ENCODE results near the gene VN1R2. TPM values are rescaled to one million over a fixed set of nuclear protein-coding genes. Genes with fewer than 3 reads are reported as not detected.

The VN1R2 gene, protein sequence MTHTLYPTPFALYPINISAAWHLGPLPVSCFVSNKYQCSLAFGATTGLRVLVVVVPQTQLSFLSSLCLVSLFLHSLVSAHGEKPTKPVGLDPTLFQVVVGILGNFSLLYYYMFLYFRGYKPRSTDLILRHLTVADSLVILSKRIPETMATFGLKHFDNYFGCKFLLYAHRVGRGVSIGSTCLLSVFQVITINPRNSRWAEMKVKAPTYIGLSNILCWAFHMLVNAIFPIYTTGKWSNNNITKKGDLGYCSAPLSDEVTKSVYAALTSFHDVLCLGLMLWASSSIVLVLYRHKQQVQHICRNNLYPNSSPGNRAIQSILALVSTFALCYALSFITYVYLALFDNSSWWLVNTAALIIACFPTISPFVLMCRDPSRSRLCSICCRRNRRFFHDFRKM
- total RNA-seq: not detected in 2 replicates

DNA sequence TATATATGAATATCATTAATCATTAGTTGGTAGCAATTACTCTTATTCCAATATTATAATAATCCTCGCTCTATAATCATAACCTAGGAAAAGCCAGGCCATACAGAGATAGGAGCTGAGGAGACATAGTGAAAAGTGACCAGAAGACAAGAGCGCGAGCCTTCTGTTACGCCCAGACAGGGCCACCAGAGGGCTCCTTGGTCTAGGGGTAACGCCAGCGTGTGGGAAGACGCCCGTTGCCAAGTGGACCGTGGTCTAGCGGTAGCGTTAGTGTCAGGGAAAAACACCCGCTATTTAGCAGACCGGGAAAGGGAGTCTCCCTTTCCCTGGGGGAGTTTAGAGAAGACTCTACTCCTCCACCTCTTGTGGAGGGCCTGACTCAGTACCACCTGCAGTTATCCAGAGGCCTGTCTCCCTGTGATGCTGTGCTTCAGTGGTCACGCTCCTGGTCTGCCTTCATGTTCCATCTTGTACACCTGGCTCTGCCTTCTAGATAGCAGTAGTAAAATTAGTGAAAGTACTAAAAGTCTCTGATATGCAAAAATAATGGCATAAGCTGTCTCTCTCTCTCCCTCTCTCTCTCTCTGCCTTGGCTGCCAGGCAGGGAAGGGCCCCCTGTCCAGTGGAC is at the start of gene VN1R2:
TSS of gene VN1R2 (plus strand) at position 578 of the 628 bp plus-strand sequence. CDS start 84 bp downstream, outside the sequence.

GRCh38 chr19:53254411-53255341 is 3.4 kb upstream of the VN1R2 start, which contains the start of gene ZNF677:
TSS of gene ZNF677 (minus strand) at chr19:53254873. CDS start at chr19:53251550, 3,323 bp downstream.

GRCh38 chr19:53267623-53268022 is 9.5 kb downstream of the VN1R2 start, which contains the start of gene VN1R4:
TSS of gene VN1R4 (minus strand) at chr19:53267723. CDS start at chr19:53267665, 58 bp downstream.

Other genes with a start within 250 kb of the VN1R2 start
- not detected in 2 replicates for gene ERVV-1, start 244.4 kb upstream of the VN1R2 start, total RNA-seq
- 0.03 TPM in 1 of 2 replicates, not detected in the other for gene ERVV-2, start 213.6 kb upstream of the VN1R2 start, total RNA-seq
- 39.1 and 44.5 TPM in 2 replicates for gene ZNF160, start 154.9 kb upstream of the VN1R2 start, total RNA-seq
- gene ZNF415, start 125.4 kb upstream of the VN1R2 start, total RNA-seq: 9.5 and 12.0 TPM in 2 replicates
- gene ZNF347, start 99.2 kb upstream of the VN1R2 start, total RNA-seq: 6.8 and 8.2 TPM in 2 replicates
- gene ZNF665, start 64.9 kb upstream of the VN1R2 start, total RNA-seq: 3.3 and 5.7 TPM in 2 replicates
- gene ZNF677, start 3.4 kb upstream of the VN1R2 start, total RNA-seq: 14.7 and 14.8 TPM in 2 replicates
- gene VN1R4, start 9.4 kb downstream of the VN1R2 start, total RNA-seq: not detected in 2 replicates
- gene ZNF845, start 75.5 kb downstream of the VN1R2 start, total RNA-seq: 7.3 and 7.8 TPM in 2 replicates
- gene ZNF525, start 107.4 kb downstream of the VN1R2 start, total RNA-seq: 6.0 and 9.1 TPM in 2 replicates
- 13.0 and 13.2 TPM in 2 replicates for gene ZNF765, start 136.9 kb downstream of the VN1R2 start, total RNA-seq
- gene ZNF761, start 173.7 kb downstream of the VN1R2 start, total RNA-seq: 10.0 and 12.1 TPM in 2 replicates
- gene ZNF813, start 209.4 kb downstream of the VN1R2 start, total RNA-seq: 2.7 and 3.6 TPM in 2 replicates

All from smooth muscle cell of the pulmonary artery (primary cell).